GM12878 (cell line): Measurements from ENCODE around the gene NBEA. TPM values are rescaled to one million over a fixed set of nuclear protein-coding genes. Genes with fewer than 3 reads are reported as not detected.

Source experiments
- ATAC-seq: fragments of 200-7000 bp; cut with Tn5 transposase; 3 replicates; pipeline ENCODE4 v1.9.1; 2020; ENCODE audit warnings: mild to moderate bottlenecking, moderate library complexity
- BruUV-seq: library from RNA; stranded (reverse); fragments of 400-500 nt; replicated peaks from 2 replicates; lab custom pipeline; 2021; lab: Mats Ljungman, UMichigan
- CTCF ChIA-PET: fragments of 300-600 bp; sonication (Branson Sonifier 250); formaldehyde crosslinking; extraction: SDS; loops from one replicate; lab custom pipeline; 2021; ENCODE audit warnings: inconsistent platforms; lab: Yijun Ruan, JAX
- POLR2A ChIA-PET: fragments of 350-600 bp; formaldehyde crosslinking; extraction: SDS; loops from one replicate; lab custom pipeline; 2021; ENCODE audit warnings: inconsistent platforms; lab: Charles Lee
- RAD21 ChIA-PET: fragments of 300-600 bp; sonication (Branson Sonifier 250); formaldehyde crosslinking; loops from one replicate; lab custom pipeline; 2023; ENCODE audit warnings: antibody characterized with exemption; ENCODE audit not compliant: unreplicated experiment; lab: Charles Lee
- SMC1A ChIA-PET: fragments of 300-600 bp; sonication (Branson Sonifier 250); formaldehyde crosslinking; loops from one replicate; lab custom pipeline; 2023; ENCODE audit not compliant: unreplicated experiment, uncharacterized antibody; lab: Charles Lee
- DNase-seq: peaks from one replicate; pipeline ENCODE4 v3.0.0-alpha.2; 2011; ENCODE audit warnings: low read depth, low spot score
- FAIRE-seq: peaks from 3 replicates; lab custom pipeline; 2011; peaks lifted over from hg19 to GRCh38; lab: Jason Lieb, UNC
- H2AFZ ChIP-seq: 2 replicates; pipeline ENCODE4 v1.6.0; 2011; ENCODE audit warnings: low read depth, low read length, control low read depth; ENCODE audit not compliant: control insufficient read depth
- H3K27ac ChIP-seq: 2 replicates; pipeline ENCODE4 v1.5.1; 2011; ENCODE audit warnings: control low read depth; ENCODE audit not compliant: control insufficient read depth, insufficient read depth
- H3K27me3 ChIP-seq, 2 experiments: replicated peaks in 1 of 2; 2 replicates each; pipeline versions ENCODE4 v1.6.0 to v1.6.1; 2011; ENCODE audit warnings: low read length in 1 of 2; ENCODE audit not compliant: control insufficient read depth in 2 of 2, insufficient read depth in 2 of 2
- H3K36me3 ChIP-seq, 2 experiments: 2 replicates each; pipeline ENCODE4 v1.5.1; 2011; ENCODE audit warnings: low read length in 1 of 2; ENCODE audit not compliant: control insufficient read depth in 2 of 2, insufficient read depth in 2 of 2
- H3K4me1 ChIP-seq: 2 replicates; pipeline ENCODE4 v1.6.1; 2011; ENCODE audit warnings: mild to moderate bottlenecking, low read length, moderate library complexity, mixed read lengths; ENCODE audit not compliant: control insufficient read depth, insufficient read depth
- H3K4me2 ChIP-seq: 2 replicates; pipeline ENCODE4 v1.6.0; 2011; ENCODE audit warnings: control low read depth; ENCODE audit not compliant: control insufficient read depth, insufficient read depth
- H3K4me3 ChIP-seq: fragments of 200-600 bp; sonication (generic); 2 replicates; pipeline ENCODE4 v1.5.1; 2016
- H3K79me2 ChIP-seq: 2 replicates; pipeline ENCODE4 v1.6.0; 2011; ENCODE audit warnings: low read length; ENCODE audit not compliant: control insufficient read depth, insufficient read depth
- H3K9ac ChIP-seq: 2 replicates; pipeline ENCODE4 v1.8.0; 2011; ENCODE audit warnings: low read length, control low read depth, mixed read lengths; ENCODE audit not compliant: control insufficient read depth, insufficient read depth
- H3K9me3 ChIP-seq: replicated peaks from 3 replicates; pipeline ENCODE4 v1.5.1; 2011; ENCODE audit warnings: mild to moderate bottlenecking, low read length; ENCODE audit not compliant: control insufficient read depth, insufficient read depth
- H4K20me1 ChIP-seq: 2 replicates; pipeline ENCODE4 v1.6.0; 2011; ENCODE audit not compliant: control insufficient read depth, insufficient read depth
- ASH2L ChIP-seq: fragments of 300-600, 200-600 bp; sonication (generic); IDR thresholded peaks from 2 replicates; pipeline ENCODE4 v1.6.1; 2017; ENCODE audit warnings: low read depth, mild to moderate bottlenecking, borderline replicate concordance
- CBX3 ChIP-seq: fragments of 200-600 bp; sonication (generic); IDR thresholded peaks from 2 replicates; pipeline ENCODE4 v1.6.1; 2016; ENCODE audit warnings: low read depth, borderline replicate concordance
- ESRRA ChIP-seq: IDR thresholded peaks from 2 replicates; pipeline ENCODE4 v1.6.1; 2012; ENCODE audit warnings: mild to moderate bottlenecking, low read length, improper control_type of control experiment
- FOXK2 ChIP-seq: fragments of 450-650 bp; IDR thresholded peaks from 2 replicates; pipeline ENCODE4 v1.6.1; 2017; ENCODE audit warnings: mild to moderate bottlenecking, moderate library complexity
- GATAD2B ChIP-seq: fragments of 450-650 bp; conservative IDR thresholded peaks from 2 replicates; pipeline ENCODE4 v1.6.1; 2017; ENCODE audit warnings: low read depth, mild to moderate bottlenecking, moderate library complexity
- IKZF2 ChIP-seq, 2 experiments: fragments of 450-650 bp; IDR thresholded peaks; 2 replicates each; pipeline ENCODE4 v1.6.1; 2017; ENCODE audit warnings: mild to moderate bottlenecking in 2 of 2, moderate library complexity in 2 of 2
- IRF4 ChIP-seq: IDR thresholded peaks from 2 replicates; pipeline ENCODE4 v1.6.1; 2011; ENCODE audit warnings: low read depth, low read length
- KDM1A ChIP-seq: fragments of 200-600 bp; sonication (generic); IDR thresholded peaks from 2 replicates; pipeline ENCODE4 v1.6.1; 2016; ENCODE audit warnings: borderline replicate concordance
- KLF5 ChIP-seq: fragments of 450-650 bp; IDR thresholded peaks from 2 replicates; pipeline ENCODE4 v1.6.1; 2014; ENCODE audit warnings: mild to moderate bottlenecking; ENCODE audit not compliant: partially characterized antibody
- MEF2A ChIP-seq: IDR thresholded peaks from 2 replicates; pipeline ENCODE4 v1.6.1; 2011; ENCODE audit warnings: low read depth, mild to moderate bottlenecking, low read length, moderate library complexity; ENCODE audit not compliant: insufficient read depth
- MEF2B ChIP-seq: fragments of 450-650 bp; IDR thresholded peaks from 2 replicates; pipeline ENCODE4 v1.6.1; 2018; ENCODE audit warnings: mild to moderate bottlenecking, moderate library complexity; ENCODE audit not compliant: partially characterized antibody, poor library complexity, severe bottlenecking
- NR2C1 ChIP-seq: fragments of 450-650 bp; IDR thresholded peaks from 2 replicates; pipeline ENCODE4 v1.6.1; 2017; ENCODE audit warnings: antibody characterized with exemption, mild to moderate bottlenecking, moderate library complexity
- SREBF2 ChIP-seq: IDR thresholded peaks from 2 replicates; pipeline ENCODE4 v1.6.1; 2012; ENCODE audit warnings: mild to moderate bottlenecking, low read length
- ZBED1 ChIP-seq: IDR thresholded peaks from 2 replicates; pipeline ENCODE4 v1.6.1; 2016; ENCODE audit warnings: borderline replicate concordance
- ZNF622 ChIP-seq: fragments of 450-650 bp; IDR thresholded peaks from 2 replicates; pipeline ENCODE4 v1.6.1; 2017; ENCODE audit warnings: mild to moderate bottlenecking, inconsistent platforms
- ZSCAN29 ChIP-seq: fragments of 450-650 bp; IDR thresholded peaks from 2 replicates; pipeline ENCODE4 v1.6.1; 2017; ENCODE audit warnings: mild to moderate bottlenecking, moderate library complexity
- WGBS: methylation state at CpG from one replicate; pipeline ENCODE4 v1.1.6; 2016; ENCODE audit warnings: low lambda C conversion rate; ENCODE audit not compliant: insufficient replicate concordance, insufficient coverage; ENCODE audit errors: missing lambda C conversion rate; 5-methylcytosine and 5-hydroxymethylcytosine counted together
- in situ Hi-C: fragments of 300-500 bp; cut with MboI; formaldehyde crosslinking; loops from 9 replicates; pipeline ENCODE4 v1.14.3; 2018; ENCODE audit warnings: mixed read lengths
- intact Hi-C: fragments of 100-400 bp; cut with micrococcal nuclease; formaldehyde crosslinking; loops from one replicate; pipeline ENCODE4 v1.14.2; 2022; ENCODE audit not compliant: unreplicated experiment
- polyA plus RNA-seq, 11 experiments: library from polyadenylated mRNA; depleted of rRNA in 4 of 11; unstranded in 6 of 11; stranded (reverse) in 5 of 11; fragments of >200 nt; fragmentation: Nextera tagmentation in 4 of 11; fragmentation: Illumina TruSeq in 1 of 11; extraction: Ambion mirVana in 4 of 11; extraction: Trizol in 1 of 11; gene quantifications; 1 replicate in 1 of 11; 2 replicates in 10 of 11; pipeline versions ENCODE4 v1.2.1 to v1.2.3, GENCODE V29; 2011 to 2016; ENCODE audit warnings: inconsistent platforms in 2 of 11, missing spikeins in 2 of 11, low read depth in 1 of 11
- total RNA-seq, 4 experiments: library from RNA; depleted of rRNA in 3 of 4; stranded (reverse); fragments of >200 nt in 3 of 4; fragmentation: Illumina TruSeq in 1 of 4; extraction: Trizol in 1 of 4; gene quantifications; 2 replicates each; pipeline versions ENCODE4 v1.2.1 to v1.2.3, GENCODE V29; 2013 to 2021
- TF ChIP-seq, protein P1 (sequence below): IDR thresholded peaks from 2 replicates; pipeline ENCODE4 v1.6.1; 2012; ENCODE audit warnings: improper control_type of control experiment, low read depth, low read length; ENCODE audit not compliant: insufficient replicate concordance
- TF ChIP-seq, protein P2 (sequence below): IDR thresholded peaks from 2 replicates; pipeline ENCODE4 v1.6.1; 2011; ENCODE audit warnings: borderline replicate concordance, low read depth, mild to moderate bottlenecking, moderate library complexity, mixed read lengths, low read length; ENCODE audit not compliant: insufficient read depth; ENCODE audit errors: extremely low read length

The NBEA gene
- total and polyA plus RNA-seq, 10 of the 15 experiments (the other 5 are each of a cell fraction or from before 2014, with no cell fraction given) = 0.23 to 3.6 (median 0.55) TPM

DNA sequence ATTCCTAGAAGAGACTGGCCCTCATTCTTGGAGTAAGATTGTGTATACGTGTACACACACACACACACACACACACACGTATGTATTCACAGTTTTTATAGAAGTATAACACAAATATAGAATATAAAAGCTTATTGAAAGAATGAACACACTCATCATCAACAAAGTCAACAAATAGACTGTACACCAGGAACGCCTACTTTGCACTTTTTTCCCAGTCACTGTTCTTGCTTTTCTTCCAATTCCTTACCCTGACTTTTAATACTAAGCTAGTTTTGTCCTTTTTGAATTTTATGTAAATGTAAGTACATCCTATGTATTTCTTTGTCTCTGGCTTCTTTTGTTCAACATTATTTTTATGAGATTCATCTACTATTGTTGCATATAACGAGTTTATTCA is 269.9 kb downstream of the NBEA start:
- Histone ChIP-seq H3K9me3 (no peaks in the 10 kb centered on the region), H3K27me3 (no peaks in the 10 kb centered on the region), H3K36me3 (no peaks in the 10 kb centered on the region), H3K4me1 (no peaks in the 10 kb centered on the region), H3K79me2 (no peaks in the 10 kb centered on the region), H4K20me1 (no peaks in the 10 kb centered on the region), H3K9ac (no peak overlapping the region), H2AFZ (no peak overlapping the region), H3K4me3 (no peak overlapping the region), H3K27ac (no peak overlapping the region), H3K4me2 (no peak overlapping the region)
- DNase-seq (no peak), FAIRE-seq (no peak), ATAC-seq (no peak)
- 44% methylated on average over 4 of the region's 4 CpGs for WGBS
- in situ Hi-C loops (no loop called here), intact Hi-C loops (no loop called here)
- POLR2A ChIA-PET = no interaction called here
- SMC1A ChIA-PET = no interaction called here
- CTCF ChIA-PET = no interaction called here
- BruUV-seq = no TSS peak
- RAD21 ChIA-PET = no interaction called here
- TF ChIP-seq ASH2L (no peak), MEF2B (no peak), GATAD2B (no peak), ZBED1 (no peak), KLF5 (no peak), IRF4 (no peak), KDM1A (no peak), CBX3 (no peak), ZNF622 (no peak), FOXK2 (no peak), IKZF2 (IDR thresholded peaks at IDR 0.05) (no peak), MEF2A (no peak), NR2C1 (no peak), ESRRA (no peak), ZSCAN29 (no peak), SREBF2 (no peak)
- TF ChIP-seq, protein P1, sequence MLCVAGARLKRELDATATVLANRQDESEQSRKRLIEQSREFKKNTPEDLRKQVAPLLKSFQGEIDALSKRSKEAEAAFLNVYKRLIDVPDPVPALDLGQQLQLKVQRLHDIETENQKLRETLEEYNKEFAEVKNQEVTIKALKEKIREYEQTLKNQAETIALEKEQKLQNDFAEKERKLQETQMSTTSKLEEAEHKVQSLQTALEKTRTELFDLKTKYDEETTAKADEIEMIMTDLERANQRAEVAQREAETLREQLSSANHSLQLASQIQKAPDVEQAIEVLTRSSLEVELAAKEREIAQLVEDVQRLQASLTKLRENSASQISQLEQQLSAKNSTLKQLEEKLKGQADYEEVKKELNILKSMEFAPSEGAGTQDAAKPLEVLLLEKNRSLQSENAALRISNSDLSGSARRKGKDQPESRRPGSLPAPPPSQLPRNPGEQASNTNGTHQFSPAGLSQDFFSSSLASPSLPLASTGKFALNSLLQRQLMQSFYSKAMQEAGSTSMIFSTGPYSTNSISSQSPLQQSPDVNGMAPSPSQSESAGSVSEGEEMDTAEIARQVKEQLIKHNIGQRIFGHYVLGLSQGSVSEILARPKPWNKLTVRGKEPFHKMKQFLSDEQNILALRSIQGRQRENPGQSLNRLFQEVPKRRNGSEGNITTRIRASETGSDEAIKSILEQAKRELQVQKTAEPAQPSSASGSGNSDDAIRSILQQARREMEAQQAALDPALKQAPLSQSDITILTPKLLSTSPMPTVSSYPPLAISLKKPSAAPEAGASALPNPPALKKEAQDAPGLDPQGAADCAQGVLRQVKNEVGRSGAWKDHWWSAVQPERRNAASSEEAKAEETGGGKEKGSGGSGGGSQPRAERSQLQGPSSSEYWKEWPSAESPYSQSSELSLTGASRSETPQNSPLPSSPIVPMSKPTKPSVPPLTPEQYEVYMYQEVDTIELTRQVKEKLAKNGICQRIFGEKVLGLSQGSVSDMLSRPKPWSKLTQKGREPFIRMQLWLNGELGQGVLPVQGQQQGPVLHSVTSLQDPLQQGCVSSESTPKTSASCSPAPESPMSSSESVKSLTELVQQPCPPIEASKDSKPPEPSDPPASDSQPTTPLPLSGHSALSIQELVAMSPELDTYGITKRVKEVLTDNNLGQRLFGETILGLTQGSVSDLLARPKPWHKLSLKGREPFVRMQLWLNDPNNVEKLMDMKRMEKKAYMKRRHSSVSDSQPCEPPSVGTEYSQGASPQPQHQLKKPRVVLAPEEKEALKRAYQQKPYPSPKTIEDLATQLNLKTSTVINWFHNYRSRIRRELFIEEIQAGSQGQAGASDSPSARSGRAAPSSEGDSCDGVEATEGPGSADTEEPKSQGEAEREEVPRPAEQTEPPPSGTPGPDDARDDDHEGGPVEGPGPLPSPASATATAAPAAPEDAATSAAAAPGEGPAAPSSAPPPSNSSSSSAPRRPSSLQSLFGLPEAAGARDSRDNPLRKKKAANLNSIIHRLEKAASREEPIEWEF = no peak
- TF ChIP-seq, protein P2, sequence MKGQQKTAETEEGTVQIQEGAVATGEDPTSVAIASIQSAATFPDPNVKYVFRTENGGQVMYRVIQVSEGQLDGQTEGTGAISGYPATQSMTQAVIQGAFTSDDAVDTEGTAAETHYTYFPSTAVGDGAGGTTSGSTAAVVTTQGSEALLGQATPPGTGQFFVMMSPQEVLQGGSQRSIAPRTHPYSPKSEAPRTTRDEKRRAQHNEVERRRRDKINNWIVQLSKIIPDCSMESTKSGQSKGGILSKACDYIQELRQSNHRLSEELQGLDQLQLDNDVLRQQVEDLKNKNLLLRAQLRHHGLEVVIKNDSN = no peak
